GM19328 (cell line): ENCODE results near the gene MBD2.

Experiments used
- ATAC-seq: cut with Tn5 transposase; IDR thresholded peaks from one replicate; pipeline ENCODE4 v1.9.1; 2021; ENCODE audit warnings: mild to moderate bottlenecking, moderate library complexity; ENCODE audit not compliant: unreplicated experiment

MBD2 gene

DNA sequence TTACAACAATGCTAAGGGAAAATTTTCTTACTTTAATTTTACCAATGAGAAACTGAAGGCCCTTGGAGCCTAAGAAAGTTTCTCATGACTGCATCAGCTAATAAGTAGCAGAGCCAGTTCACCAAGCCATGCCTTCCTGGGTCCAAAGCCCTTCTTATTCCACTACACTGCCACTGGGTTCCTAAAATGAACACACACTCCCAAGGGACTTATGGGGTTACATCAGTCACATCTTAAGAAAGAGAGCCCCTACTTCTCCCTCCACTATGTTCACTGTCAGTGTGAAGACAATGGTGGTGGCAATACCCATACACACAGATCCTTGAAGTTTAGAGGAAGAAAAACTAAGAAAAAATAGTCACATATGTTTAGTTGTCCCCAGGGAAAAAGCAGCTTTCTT is 20.6 kb downstream of the MBD2 start:
- ATAC-seq: no peak

DNA sequence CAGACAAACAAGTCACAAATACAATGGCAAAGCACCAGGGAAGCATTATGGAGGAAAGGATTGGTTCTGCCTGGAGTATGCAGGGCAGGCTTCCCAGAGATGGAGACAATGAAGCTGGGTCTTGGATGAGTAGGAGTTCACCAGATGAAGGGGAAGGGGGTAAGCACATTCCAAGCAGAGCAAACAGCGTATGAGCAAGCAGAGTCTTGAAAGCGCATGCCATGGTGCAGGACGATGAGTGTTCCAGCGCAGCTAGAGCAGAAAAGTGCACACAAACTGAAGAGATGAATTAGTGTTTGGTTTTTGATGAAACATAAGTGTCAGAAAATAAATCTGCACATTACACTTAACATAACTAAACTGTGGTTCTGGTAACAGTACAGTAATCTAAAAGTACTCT is 21.6 kb downstream of the MBD2 start:
- ATAC-seq: no peak

DNA sequence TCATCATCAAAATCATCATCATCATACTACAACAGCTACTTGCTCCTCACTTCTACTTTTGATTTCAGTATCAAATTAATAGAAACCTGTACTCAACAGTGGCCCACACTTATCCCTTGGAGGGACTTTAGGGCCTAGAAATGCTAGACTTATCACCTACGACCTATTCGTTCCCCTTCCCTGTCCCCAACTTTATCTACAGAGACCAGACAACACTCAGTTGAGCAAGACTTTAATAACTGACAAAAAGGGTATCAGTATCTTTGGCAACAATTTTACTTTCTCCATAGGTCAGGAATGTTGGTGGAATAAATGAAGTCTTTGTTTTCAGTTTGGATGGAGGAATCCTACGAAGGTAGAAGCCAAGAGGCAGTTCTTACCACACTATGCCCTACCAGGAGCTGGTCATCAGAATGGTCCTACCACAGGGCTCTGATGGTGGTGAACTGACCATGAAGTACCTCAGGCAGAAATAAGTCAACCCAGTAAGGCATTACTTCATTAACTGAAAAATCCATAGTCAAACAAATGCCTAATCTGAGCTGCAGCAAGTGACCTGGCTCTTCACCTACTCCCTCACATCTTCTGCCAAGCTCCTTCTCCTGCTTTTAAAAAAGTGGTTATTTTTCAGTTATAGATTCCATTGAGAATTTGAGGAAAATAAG is 26.6 kb downstream of the MBD2 start:
- ATAC-seq: no peak

DNA sequence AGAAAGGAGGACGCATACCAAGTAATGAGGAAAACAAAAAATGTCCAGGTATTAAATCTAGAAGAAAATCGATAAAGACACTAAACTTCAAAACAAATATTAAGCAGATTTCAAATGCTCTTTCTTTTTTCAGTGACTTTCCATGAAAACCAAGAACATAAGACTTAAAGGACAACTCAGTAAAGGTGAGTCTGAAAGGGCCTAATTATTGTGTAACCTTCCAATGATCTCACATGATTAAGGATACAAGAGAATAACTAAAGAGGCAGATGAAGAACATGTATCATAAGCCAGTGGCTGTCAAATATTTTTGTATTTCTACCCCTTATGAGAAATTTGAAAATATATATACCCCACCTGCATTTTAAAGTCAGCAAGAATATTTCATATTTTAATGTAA is 30.7 kb downstream of the MBD2 start:
- ATAC-seq: no peak

DNA sequence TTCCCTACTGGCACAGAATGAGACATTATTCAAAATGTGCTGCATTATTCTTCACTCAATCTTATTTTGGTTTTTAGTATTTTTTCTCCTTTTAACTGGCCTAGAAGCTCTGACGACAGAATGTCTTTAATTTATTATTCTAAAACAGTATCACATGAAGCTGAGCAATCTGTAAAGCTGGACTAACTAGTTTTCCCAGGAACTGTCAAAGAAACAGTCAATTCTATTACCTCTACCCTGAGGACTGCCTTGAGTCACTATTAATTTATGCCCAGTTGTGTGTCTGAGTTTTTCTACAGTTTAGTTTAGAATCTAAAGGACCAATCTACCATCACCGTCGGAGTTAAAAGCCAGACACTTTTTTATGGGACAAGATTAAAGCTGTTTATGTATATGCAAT is 31.6 kb downstream of the MBD2 start:
- ATAC-seq: no peak

DNA sequence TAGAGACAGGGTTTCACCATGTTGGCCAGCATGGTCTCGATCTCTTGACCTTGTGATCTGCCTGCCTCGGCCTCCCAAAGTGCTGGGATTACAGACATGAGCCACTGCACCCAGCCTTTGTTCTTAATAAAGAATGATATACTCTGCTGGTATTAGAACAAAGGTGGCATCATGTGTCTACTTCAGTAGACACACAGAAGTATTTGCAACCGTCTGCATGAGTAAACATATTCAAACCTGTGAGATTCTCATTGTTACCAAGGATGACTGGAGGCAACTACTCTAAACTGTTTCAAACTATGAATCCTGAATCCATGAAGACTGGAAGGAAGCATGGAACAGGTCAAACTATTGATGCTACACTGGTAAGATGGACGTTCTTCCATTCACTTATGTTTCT is 32.1 kb downstream of the MBD2 start:
- no peak for ATAC-seq

DNA sequence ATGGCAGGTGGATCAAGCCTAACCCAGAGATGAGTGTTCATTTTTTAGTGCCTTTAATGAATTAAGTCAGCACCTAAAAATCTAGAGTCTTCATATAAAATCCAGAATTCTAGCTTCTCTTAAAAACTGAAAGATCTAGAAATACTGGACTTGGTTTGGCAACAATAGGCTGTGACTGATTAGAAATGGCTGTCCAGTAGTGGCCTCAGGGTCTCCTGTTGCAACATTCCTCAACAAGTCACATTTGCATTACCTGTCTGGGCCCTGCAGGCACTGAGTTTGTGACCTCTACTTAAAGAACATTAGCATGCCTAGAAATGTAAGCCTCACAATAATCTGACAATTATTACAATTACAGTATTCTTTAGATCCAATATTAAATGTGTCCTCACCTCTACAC is 33.1 kb downstream of the MBD2 start:
- ATAC-seq: no peak

DNA sequence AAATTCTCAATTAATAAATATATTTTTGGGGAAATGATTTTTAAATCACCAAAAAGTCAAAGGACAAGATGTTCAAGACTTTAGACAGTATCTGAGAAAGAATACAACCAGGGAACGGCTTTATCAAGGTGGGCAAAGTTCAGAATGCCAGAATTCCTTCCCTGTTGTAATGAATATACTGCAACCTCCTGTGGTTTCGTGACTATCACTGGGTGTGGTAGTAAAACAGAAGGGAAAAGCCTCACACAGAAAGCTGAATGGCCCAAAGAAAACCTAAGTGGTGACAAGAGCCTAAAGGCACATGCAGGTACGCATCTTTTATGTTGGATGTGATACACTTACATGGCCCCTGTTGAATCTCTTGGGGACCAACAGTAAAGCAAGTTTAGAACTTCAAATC is 37.1 kb downstream of the MBD2 start:
- no peak for ATAC-seq

DNA sequence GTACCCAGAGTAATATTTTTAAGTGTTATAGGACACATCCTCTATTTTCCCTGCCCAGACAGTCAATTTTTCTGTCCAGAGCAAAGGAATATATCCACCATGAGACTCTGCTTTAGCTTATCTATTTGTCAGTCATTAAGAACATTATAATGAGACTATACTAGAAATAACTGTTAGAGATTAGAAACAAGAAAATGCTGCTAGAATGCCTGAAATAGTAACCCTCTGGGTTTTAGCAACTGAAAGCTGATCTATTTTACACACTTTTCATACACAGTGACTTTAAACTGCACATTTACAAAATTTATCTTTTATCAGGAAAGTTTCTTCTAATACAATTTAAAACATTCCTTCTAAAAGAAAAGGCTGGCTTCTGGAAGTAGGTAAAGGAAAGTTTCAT is 39.6 kb downstream of the MBD2 start:
- ATAC-seq: no peak

DNA sequence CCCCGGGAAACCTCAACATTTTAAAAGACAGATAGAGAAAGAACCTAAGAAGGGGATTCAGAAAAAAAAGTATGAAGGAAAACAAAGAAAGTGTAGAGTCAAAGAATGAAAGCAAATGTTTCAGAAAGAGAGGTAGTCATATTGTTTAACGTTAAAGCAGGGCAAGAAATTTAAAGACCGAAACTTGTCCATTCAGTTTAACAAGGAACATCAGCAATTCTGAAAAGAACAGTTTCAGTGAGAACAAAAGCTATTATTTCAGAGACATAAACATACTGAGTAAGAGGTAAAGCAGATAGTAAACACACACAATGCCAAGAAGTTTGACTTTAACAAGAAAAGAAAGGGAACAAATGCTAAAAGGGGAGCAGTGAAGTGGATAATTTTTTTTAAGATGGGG is 41.1 kb downstream of the MBD2 start:
- ATAC-seq: no peak

DNA sequence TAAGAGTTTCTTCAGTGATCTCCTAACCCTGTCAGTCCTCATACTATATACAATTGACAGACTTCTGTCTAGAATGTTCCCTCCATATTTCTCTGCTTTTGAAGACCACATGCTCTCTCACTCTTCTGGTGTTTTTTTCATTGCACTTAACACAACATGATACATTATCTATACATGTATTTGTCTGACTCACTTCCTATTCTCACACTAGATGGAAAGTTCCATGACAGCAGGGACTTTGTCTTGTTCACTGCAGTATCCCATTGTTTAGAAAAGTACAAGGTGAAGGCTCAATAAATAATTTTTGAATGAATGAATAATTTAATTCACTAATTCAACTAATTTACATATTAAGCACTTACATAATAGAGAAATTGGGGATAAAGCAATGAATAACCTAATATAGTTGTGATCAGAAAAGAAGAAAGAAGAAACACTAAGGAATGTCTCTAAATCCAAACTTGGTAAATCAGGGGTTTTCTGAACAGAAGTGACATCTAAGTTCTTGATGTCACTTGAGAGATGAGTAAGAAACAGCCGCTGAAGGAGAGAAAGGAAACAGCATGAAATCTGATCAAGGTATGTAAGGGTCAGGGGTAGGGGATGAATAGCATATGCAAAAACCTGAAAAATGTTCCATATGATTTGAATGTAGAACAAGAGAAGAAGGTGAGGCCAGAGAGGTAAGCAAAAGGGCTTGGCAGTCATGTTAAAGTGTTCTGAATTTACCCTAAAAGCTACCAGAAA is 42.4 kb downstream of the MBD2 start:
- no peak for ATAC-seq

DNA sequence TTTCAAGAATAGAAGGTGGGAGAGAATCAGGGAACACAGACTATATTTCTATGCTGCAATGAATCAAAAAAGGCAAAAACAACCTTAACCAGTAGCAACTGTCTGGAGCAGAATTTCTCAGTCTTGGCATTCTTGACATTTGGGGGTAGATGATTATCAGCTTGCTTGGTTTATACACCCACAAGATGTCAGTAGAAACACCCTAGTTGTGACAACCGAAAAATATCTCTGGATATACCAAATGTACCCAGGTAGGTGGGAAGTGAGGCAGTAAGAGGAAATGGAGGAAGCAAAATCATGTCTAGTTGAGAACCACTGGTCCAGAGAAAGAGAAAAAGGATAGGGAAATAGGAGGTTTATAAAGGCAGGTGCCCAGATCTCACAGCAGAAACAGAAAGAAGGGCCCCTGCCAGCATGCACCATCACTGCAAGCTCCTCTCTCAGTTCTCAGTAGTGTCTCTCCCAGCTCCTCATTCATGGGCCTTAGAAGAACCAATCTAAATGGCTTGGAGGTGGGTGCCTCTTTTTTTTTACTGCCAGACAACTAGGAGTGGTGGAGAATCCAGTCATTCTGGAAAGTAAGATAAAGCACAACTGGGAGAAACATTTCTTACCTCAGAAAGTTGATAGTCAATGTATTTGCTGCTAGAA is 50.4 kb downstream of the MBD2 start:
- no peak for ATAC-seq

DNA sequence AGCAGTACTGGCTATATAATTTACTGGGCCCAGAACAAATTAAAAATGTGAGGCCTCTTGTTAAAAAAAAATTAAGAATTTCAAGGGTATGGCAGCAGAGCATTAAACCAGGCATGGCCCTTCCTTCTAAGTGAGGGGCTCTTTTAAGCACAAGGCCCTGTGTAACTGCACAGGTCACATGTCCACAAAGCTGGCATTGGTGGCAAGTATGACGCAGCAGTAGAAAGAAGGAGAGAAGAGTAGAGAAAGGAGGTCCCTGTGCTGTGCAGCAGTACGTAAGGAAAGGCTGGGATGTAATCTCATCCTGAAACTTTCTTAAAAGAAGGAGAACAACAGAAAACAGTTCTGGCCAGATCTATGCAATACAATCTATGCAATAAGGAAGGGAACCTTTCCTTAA is 51.2 kb downstream of the MBD2 start:
- no peak for ATAC-seq

DNA sequence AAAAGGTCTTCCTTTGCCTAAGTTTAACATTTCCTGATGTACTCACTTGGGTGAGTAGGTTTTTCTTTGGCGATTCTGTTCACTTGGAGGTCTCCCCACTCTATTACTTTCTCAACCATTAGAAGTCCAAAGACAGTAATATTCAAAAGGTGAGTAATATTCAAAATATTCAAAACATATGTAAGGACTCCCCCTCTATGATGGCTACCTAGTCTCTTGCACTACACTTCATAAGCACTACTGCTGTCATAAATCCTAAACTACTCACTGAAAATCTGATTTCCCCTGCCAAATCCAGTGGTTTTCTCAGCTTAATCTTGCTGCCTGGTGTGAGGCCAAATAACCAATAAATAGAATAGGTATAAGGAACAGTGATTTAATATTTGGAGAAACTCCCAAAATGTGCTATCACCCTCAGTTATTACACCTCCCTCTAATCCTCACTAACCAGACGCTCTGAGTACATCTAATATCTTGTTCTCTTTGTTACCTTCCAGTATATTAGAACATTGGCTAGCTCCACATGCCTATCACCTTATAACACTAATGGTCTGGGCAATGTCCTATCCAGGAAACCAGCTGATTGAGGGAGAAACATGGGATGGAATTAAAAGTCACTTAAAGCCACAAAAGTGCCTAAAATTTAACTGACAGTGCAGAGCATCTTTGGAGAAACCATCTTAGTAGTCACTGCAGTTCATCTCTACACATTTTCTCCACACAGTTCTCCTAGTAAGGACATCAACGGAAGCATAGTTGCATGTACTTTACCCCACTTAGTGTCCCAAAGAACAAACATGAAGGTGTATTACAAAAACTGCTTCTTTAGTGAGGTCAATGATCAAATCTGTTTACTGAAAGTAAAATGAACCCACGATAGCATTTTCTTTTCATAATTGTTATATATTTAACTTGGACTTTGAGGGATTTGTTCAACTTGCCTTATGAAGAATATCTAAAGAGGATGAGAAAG is 54.8 kb downstream of the MBD2 start:
- ATAC-seq: no peak

DNA sequence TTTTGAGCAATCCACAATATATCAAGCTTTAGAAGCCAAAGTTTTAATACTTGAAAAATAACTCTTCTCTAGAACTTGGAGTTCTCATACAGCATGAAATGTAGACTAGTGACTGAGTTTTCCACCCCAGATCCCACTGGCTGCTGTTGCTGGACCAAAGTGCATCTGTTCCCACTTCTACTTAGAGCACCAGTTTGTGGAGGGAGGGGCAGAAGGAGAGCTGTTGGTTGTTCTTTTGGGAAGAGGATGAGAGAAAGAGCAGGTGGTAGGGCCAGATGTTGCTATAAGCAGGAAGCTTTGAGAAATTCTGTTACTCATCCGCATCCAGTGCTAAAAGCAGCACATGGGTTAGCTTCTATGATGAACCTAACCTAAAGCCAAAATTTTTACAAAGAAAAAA is 59.0 kb downstream of the MBD2 start:
- ATAC-seq: no peak

DNA sequence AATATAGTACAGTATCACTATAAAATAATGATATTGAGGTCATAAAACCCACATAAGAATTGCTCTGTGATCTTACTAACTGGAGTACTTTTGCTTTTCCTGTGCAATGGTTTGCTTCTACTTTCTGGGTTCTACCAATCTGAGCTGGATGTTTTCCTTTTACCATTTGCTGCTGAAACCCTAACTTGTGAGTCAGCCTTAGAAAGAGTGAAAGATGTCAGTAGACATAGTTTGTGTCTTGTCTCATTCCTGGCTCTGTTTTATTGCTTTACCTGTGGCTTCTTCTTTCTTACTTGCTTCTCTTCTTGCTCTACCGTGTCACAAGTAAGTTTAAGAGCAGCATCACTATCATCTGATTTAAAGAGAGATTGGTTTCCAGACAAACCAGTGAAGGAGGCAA is 61.0 kb downstream of the MBD2 start:
- no peak for ATAC-seq

DNA sequence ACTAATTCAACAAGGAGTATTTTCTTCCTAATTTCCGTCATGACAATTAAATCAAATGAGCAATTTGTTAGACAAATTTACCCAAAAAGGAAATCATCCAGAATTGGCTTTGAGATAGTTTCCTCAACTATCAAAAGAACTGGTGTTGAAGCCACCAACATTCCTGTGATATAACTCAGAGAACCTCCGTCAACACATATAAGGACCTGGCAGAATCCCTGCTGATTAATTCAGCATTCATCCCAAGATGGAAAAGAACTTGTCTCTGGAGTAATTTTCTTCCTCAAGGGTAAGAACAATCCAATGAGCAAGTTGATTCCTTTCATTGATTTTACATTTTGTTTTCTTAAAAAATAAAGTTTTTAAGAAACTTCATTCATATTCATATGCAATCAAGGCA is 62.0 kb downstream of the MBD2 start:
- no peak for ATAC-seq

DNA sequence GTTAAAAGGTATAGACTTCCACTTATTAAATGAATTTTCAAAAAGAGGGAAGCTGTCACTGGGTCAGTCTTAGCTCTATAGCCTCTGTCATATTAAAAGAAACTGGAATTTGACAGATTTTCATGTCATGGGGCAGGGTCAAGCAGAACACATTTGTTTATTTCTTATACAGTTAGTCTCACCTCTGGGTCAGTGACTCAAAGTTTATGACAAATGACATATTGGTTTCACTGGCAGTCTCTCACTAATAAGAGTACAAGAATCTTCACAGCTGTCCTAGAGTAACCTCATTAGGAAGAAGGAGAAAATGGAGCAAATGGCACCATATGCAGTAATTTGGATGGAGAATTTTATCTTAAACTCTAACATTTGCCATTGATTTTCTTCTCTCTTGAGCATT is 63.2 kb downstream of the MBD2 start:
- ATAC-seq: no peak

DNA sequence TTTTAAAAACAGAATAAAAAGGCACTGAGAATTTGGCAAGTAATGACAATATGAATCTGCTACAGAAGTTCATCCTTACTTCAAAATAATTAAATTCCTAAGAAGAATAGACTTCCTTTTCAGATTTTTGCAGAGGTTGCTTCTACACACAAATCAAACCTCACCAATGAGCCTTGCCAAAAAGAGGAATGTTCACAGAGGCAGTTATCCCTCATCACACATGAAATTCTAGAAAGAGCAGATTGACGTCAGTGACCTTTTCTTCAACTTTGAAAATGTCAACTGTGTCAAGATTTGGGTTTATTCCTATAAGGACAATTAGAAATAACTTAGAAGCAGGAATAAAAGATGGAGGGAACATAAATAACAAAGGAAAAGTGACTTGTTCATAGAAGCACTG is 64.6 kb downstream of the MBD2 start:
- ATAC-seq: no peak

DNA sequence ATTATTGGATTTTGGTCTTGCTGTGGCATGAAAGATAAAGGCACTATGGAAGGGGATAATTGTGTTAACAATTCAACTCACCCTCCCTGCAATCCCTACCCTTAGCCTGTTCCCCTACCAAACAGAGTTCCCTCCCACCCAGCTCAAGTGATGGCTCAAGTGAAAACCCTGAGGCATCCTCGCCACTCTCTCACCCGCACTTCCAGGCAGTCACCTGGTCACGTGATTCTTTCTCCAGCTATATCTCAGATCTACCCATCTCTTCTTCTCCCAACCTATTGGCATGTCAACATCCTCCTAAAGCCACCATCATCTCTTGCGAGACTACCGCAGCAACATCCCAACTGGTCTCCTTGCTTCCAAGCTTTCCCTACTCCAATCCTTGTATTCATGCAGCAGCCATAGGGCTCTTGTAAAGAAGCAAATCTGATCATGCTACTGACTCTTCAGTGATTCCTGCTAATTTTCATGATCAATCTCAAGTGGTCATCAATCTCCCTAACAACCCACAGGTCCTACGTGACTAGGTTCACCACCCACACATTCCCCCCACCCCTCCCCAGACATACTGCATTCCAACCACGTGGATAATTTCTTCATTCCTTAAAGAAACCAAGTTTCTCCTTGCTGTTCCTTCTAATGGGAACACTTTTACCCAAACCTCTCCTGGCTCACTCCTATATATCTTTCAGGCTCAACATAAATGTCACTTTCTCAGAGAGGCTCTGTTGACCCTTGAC is 66.7 kb downstream of the MBD2 start:
- ATAC-seq: no peak

DNA sequence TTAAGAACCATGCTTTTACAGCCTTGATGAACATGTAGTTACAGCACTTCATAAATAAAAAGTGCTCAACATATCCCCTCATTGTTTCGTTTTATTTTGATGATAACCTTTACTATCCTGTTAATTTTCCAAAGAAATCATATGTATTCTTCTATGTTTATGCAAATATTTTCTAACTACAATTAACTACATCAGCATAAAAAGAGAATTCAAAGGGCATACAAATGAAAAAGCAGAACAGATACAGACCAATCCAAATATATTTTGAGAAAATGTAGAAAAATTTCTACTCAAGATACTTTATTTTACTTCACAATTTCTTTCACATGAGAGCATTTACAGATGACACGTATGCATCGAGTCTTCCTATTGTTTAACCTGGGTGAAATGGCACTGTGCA is 69.1 kb downstream of the MBD2 start:
- no peak for ATAC-seq
